ENCODE results near the gene AMFR. TPM values are rescaled to one million over a fixed set of nuclear protein-coding genes. Genes with fewer than 3 reads are reported as not detected.

AMFR gene
- total RNA-seq, 1 donor from 2014 or later = 133 TPM

GRCh38 chr16:56357765-56358322, 67.5 kb downstream of the AMFR start:
- H3K27me3 ChIP-seq (ENCODE audit: control insufficient read depth, insufficient read depth, low read length) = no peaks in the 10 kb centered on the region
- no peak for DNase-seq (ENCODE audit: low read depth)
- no peaks in the 10 kb centered on the region for H3K36me3 ChIP-seq (ENCODE audit: control insufficient read depth, insufficient read depth, low read length)
- TF ChIP-seq CTCF (IDR thresholded peaks at IDR 0.05; ENCODE audit: insufficient read depth, low read length, poor library complexity, severe bottlenecking) = peak; percentile 19
- H3K4me3 ChIP-seq (ENCODE audit: low read depth, low read length) = no peak overlapping the region

GRCh38 chr16:56357241-56357764, 68.0 kb downstream of the AMFR start:
- Histone ChIP-seq H3K27me3 (ENCODE audit: control insufficient read depth, insufficient read depth, low read length) (peaks cover 1% of the 10 kb centered on the region), H3K36me3 (ENCODE audit: control insufficient read depth, insufficient read depth, low read length) (no peaks in the 10 kb centered on the region), H3K4me3 (ENCODE audit: low read depth, low read length) (no peak overlapping the region)
- no peak for TF ChIP-seq CTCF (IDR thresholded peaks at IDR 0.05; ENCODE audit: insufficient read depth, low read length, poor library complexity, severe bottlenecking)
- no peak for DNase-seq (ENCODE audit: low read depth)

GRCh38 chr16:56356276-56357240, 68.8 kb downstream of the AMFR start:
- peak overlapping the region; percentile 20 for H3K4me3 ChIP-seq (ENCODE audit: low read depth, low read length)
- TF ChIP-seq CTCF (IDR thresholded peaks at IDR 0.05; ENCODE audit: insufficient read depth, low read length, poor library complexity, severe bottlenecking) = peak; percentile 97
- DNase-seq (ENCODE audit: low read depth) = peak; percentile 50
- peaks cover 5% of the 10 kb centered on the region for H3K27me3 ChIP-seq (ENCODE audit: control insufficient read depth, insufficient read depth, low read length)
- no peaks in the 10 kb centered on the region for H3K36me3 ChIP-seq (ENCODE audit: control insufficient read depth, insufficient read depth, low read length)

- H3K4me3 ChIP-seq (ENCODE audit: low read depth, low read length) = no peak overlapping the region
- no peak for DNase-seq (ENCODE audit: low read depth)
- peaks cover 5% of the 10 kb centered on the region for H3K27me3 ChIP-seq (ENCODE audit: control insufficient read depth, insufficient read depth, low read length)
- no peaks in the 10 kb centered on the region for H3K36me3 ChIP-seq (ENCODE audit: control insufficient read depth, insufficient read depth, low read length)
- no peak for TF ChIP-seq CTCF (IDR thresholded peaks at IDR 0.05; ENCODE audit: insufficient read depth, low read length, poor library complexity, severe bottlenecking)
Observed at GRCh38 chr16:56355786-56356275, 69.5 kb downstream of the AMFR start.

GRCh38 chr16:56355221-56355620, 70.1 kb downstream of the AMFR start:
- Histone ChIP-seq H3K36me3 (ENCODE audit: control insufficient read depth, insufficient read depth, low read length) (no peaks in the 10 kb centered on the region), H3K4me3 (ENCODE audit: low read depth, low read length) (no peak overlapping the region), H3K27me3 (ENCODE audit: control insufficient read depth, insufficient read depth, low read length) (peaks cover 7% of the 10 kb centered on the region)
- no peak for DNase-seq (ENCODE audit: low read depth)
- TF ChIP-seq CTCF (IDR thresholded peaks at IDR 0.05; ENCODE audit: insufficient read depth, low read length, poor library complexity, severe bottlenecking) = no peak

All from kidney epithelial cell (primary cell).